HG03439 (cell line): ENCODE data around the gene CRB2.

Experiments
- ATAC-seq: cut with Tn5 transposase; IDR thresholded peaks from one replicate; pipeline ENCODE4 v1.9.1; 2021; ENCODE audit warnings: mild to moderate bottlenecking, moderate library complexity; ENCODE audit not compliant: unreplicated experiment

The CRB2 gene

GRCh38 chr9:123399803-123400378 is 43.9 kb downstream of the CRB2 start:
- no peak for ATAC-seq

- ATAC-seq = no peak
These were observed 45.0 kb downstream of the CRB2 start for GRCh38 chr9:123400926-123401503.

GRCh38 chr9:123401879-123402513 is 46.0 kb downstream of the CRB2 start:
- ATAC-seq = no peak

DNA sequence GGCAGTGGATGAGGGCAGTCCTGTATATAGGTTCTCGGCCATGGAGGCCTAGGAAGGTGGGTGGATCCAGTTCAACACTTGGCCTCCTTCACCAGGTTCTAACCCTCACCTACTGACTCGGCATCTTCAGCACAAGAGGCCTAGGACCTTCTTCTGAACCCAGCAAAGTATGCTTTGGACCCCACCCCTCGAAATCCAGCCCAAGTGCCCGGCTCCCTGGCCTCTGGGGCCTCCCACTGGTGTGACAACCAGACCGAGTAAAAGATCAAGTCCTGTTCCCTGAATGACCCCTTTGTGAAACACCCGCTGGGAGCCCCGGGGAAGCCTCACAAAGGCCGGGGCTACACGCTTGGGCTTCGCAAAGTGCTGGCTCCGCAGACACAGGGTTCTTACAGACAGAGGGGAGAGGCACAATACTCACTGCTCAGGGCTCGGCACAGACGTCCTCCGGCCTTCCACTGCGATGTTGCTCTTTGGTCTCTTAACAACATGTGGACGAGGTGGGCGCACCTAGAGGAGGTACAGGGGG is 47.0 kb downstream of the CRB2 start:
- ATAC-seq = no peak

GRCh38 chr9:123406016-123406415 is 50.0 kb downstream of the CRB2 start:
- no peak for ATAC-seq

DNA sequence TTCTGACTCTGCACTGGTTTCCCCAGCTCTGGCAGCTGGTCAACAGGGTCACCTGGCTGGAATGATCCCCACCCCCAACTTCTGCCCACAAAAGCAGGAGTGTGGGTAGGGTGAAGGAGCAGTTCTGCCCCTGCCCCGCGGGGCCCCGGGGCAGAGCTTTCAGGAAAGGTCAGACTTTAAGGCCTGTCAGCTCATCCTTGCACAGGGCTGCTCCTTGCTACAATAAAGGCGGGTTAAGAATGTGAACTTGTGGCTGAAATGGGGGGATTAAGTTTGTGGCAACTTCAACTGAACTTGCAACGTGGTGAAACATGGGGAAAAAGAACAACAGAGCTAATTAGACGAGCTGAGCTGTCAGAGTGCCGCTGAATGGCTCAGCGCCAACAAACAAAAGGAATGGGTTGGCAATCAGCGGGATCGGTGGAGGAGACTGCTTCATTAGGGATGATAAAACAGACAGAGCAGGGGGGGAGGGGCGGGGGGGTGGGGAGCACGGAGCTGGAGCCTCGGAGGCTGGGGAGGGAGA is 50.8 kb downstream of the CRB2 start:
- no peak for ATAC-seq

- no peak for ATAC-seq
These were observed 51.3 kb downstream of the CRB2 start for GRCh38 chr9:123407217-123407851.

- ATAC-seq = no peak
These were observed 52.6 kb downstream of the CRB2 start for GRCh38 chr9:123408313-123409262.

DNA sequence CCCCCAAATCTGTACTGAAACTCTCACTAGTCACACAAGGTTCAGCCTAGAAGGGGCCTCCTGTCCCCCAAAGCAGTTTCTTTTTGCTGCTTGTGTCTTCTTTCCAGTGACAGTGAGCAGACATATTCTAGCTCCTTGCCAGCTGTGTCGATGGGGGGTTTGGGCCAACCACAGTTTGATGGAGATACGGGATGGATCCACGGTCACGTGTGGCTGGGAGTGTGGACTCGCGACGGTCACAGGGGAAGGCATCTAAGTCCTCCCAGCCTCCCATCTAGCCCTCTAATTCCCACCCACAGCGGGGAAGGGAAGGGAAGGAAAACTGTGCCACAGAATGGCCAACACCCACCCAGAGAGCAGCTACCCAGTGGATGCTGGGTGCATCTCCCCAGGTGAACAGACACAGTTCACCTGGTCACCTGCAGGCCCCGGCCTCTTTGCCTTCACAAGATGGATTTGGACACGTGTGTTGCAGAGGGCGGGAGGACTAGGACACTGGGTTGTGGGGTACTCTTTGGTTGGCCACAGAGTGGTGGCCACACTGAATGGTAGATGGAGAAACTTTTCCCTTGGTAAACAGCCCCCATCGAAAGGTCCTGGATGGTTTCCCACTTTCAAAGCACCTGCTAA is 54.4 kb downstream of the CRB2 start:
- ATAC-seq = no peak

DNA sequence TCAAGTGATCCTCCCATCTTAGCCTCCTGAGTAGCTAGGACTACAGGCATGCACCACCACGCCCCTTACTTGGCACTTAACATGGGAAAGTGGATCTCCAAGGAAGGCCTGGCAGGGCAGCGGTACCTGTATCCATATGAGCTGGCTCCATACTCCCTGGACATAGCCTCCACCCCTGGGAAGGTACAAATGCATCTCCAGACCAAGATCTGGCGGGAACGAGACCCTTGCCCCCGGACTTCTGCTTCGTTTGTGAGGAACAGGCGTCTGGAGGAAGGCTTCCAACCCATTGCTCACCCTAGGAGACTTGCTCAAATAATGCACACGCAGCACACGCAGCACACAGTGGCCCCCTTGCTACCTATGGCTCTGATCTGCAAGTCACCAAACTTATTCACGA is 55.2 kb downstream of the CRB2 start:
- no peak for ATAC-seq

- no peak for ATAC-seq
These were observed 55.6 kb downstream of the CRB2 start for GRCh38 chr9:123411636-123412035.

DNA sequence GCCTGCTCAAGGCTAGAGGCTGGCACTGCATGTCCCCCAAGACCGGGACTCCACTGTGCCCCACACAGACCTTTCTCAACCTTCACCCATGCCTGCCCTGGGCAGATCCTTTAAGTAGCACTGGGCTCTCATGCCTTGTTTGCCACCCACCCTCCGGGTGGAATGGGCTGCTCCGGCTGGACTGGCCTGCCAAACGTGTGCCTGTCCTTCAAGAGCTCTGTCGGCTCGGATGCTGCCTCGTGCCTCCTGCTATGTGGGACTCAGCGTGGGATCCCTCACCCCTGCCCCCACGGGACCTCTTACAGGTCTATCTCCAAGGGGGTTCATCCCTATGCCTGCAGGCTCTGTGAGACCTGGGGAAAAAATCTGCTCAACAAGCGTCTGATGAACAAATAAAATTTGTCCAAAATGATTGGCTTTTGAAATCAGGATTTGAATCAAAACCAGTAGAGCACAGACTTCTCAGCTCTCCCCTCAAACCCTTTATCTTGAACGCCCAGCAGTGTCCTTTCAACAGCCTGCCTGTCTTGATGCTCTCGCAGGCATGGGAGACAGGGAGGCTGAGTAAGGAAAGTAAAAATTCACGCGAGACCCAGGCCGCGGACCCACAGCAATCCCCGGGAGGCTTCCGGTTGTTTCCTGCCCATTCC is 56.3 kb downstream of the CRB2 start:
- ATAC-seq = no peak

GRCh38 chr9:123414204-123414603 is 58.2 kb downstream of the CRB2 start:
- no peak for ATAC-seq

DNA sequence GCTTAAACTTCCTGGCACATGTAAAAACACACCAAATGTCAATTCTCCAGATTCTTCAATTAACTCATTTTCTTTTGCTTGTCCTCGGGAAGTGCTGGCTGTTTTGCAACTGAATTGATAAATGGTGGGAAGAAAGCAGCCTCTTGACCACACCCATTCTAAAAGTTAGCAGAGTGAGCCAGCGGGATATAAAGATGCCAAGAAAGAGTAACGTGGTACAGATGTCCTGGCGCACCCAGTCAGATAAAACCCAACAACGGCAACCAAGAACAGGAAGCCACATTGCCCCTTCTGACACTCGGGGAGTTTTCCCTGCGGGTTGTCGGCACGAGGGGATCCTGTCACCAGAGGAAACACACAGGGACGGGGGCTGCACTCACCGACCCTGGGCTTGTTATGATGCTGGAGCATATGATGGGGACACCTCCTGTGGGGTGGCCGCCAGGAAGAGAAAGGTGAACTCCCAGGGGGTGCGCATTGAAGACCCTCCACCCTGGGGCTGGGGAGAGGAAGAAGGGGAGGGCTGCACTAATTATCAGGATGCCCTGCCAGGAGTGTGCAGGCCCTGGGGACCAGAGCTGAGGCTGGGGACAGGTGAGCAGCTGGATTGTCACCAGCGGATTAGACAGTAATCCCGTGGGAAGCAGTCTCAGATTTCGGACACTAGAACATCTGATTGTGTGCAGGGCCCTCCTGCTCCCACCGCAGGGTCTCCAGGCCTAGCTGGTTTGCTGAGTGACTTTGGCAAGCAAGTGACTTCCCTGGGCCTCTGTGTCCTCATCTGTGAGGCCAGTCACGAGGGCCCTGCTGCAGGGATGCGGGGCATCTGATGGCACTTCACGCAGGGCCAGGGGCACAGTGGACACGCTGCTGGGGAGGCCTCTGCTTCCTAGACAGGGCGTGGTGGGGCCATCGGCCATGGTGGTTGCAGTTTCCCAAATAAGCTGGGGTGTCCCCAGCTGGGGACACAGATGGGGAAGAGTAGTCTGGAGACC is 59.2 kb downstream of the CRB2 start:
- ATAC-seq = no peak

DNA sequence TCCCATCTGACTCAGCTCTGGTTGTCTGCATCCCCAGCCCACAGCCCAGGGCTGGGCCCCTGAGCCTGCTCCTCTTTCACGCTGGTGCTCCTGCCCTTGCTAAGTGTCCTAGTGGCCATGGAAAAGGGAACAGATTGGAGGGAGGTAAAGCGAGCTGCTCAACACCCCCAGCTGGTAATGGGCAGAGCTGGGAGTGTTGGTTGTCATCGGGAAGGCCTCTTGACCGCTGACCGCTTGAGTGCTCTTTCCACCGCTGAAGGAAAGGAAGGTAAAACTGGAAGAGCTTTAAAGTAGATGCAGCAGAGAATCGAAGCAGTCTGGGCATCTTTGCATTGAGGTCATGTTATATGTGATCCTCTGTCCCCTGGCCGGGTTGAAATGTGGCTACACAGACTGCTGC is 60.2 kb downstream of the CRB2 start:
- ATAC-seq = no peak

GRCh38 chr9:123417289-123418051 is 61.5 kb downstream of the CRB2 start:
- ATAC-seq = no peak

DNA sequence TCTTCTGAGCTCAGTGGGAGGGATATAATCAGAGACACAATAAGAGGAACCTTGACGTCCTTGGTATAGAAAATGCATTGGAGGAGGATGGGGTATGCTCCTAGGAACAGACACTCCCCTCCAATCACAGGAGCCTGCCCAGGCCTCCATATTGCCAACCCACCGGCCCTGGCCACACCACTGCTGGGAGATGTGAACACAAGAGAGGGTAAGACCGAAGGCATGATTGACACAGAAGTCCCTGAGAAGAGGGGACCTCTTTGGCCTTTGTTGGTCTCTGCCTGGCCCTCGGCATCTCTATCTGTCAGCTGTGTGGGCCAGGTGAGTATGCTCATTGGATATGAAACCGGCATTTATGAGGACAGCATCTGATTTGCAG is 62.0 kb downstream of the CRB2 start:
- no peak for ATAC-seq

GRCh38 chr9:123418506-123418905 is 62.5 kb downstream of the CRB2 start:
- no peak for ATAC-seq
